Islet of Langerhans (tissue), 1 donor: ENCODE results near the gene DCTN5.
"Not testable (repeated sequence)": the region's sequence is repeated elsewhere in the genome, so short reads cannot be mapped to it uniquely, and the experiment has no call there.

Experiments used
- FAIRE-seq: peaks from one replicate; lab custom pipeline; 2011; peaks lifted over from hg19 to GRCh38; lab: Jason Lieb, UNC

The DCTN5 gene

GRCh38 chr16:23694644-23695373, 53.5 kb downstream of the DCTN5 start:
- FAIRE-seq = no peak

GRCh38 chr16:23695756-23696155, 54.5 kb downstream of the DCTN5 start:
- FAIRE-seq = no peak

- no peak for FAIRE-seq
Measured at GRCh38 chr16:23699100-23699499, 57.8 kb downstream of the DCTN5 start.

- no peak for FAIRE-seq
Measured at GRCh38 chr16:23700093-23700492, 58.8 kb downstream of the DCTN5 start.

- no peak for FAIRE-seq
Measured at GRCh38 chr16:23700509-23700908, 59.2 kb downstream of the DCTN5 start.

- no peak for FAIRE-seq
Measured at GRCh38 chr16:23701045-23701444, 59.8 kb downstream of the DCTN5 start.

GRCh38 chr16:23702951-23703350, 61.7 kb downstream of the DCTN5 start:
- no peak for FAIRE-seq

GRCh38 chr16:23704772-23705516, 63.7 kb downstream of the DCTN5 start:
- no peak for FAIRE-seq

GRCh38 chr16:23705517-23705902, 64.2 kb downstream of the DCTN5 start:
- no peak for FAIRE-seq

GRCh38 chr16:23706439-23706838, 65.2 kb downstream of the DCTN5 start:
- FAIRE-seq = no peak

- no peak for FAIRE-seq
Measured at GRCh38 chr16:23709536-23709935, 68.3 kb downstream of the DCTN5 start.

- no peak for FAIRE-seq
Measured at GRCh38 chr16:23710008-23710407, 68.7 kb downstream of the DCTN5 start.

- FAIRE-seq = no peak
Measured at GRCh38 chr16:23710504-23710903, 69.2 kb downstream of the DCTN5 start.

GRCh38 chr16:23711785-23712184, 70.5 kb downstream of the DCTN5 start:
- no peak for FAIRE-seq

- no peak for FAIRE-seq
Measured at GRCh38 chr16:23712976-23713375, 71.7 kb downstream of the DCTN5 start, which contains the start of gene ERN2. TSS of gene ERN2 (minus strand) at chr16:23713222. CDS start at chr16:23713187, 35 bp downstream.

GRCh38 chr16:23716484-23716883, 75.2 kb downstream of the DCTN5 start:
- FAIRE-seq = no peak

GRCh38 chr16:23722613-23723240, 81.5 kb downstream of the DCTN5 start:
- not testable (repeated sequence) for FAIRE-seq

- no peak for FAIRE-seq
Measured at GRCh38 chr16:23724096-23724784, 83.0 kb downstream of the DCTN5 start.

GRCh38 chr16:23724785-23725131, 83.5 kb downstream of the DCTN5 start:
- no peak for FAIRE-seq

- no peak for FAIRE-seq
Measured at GRCh38 chr16:23726710-23727109, 85.4 kb downstream of the DCTN5 start.
